NCI-H1436 (cell line): ENCODE measurements around the gene ACSL4.
"Not testable (repeated sequence)": the region's sequence is repeated elsewhere in the genome, so short reads cannot be mapped to it uniquely, and the experiment has no call there.

Experiments used
- DNase-seq: peaks from one replicate; lab custom pipeline; 2025; lab: John Stamatoyannopoulos, UW

Gene ACSL4

DNA sequence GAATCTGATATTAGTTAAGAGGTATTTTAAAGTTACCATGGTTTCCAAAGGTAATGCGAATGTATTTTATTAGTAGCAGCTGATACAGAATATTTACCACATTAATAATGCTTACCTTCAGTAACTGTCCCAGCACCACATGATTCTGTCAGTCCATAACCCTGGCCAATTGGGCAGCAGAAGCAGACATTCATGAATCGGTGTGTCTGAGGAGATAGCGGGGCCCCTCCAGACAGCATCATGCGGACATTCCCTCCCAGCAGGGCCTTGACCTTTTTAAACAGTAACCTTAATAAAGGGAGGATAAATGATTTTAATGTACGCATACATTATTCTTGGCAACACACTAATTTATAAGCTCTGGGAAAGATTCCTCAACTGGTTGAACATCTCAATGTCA is 65.1 kb downstream of the ACSL4 start:
- no peak for DNase-seq

- DNase-seq, result no peak
Observed at GRCh38 chrX:109660435-109661143, 72.5 kb downstream of the ACSL4 start.

- no peak for DNase-seq
Observed at GRCh38 chrX:109658391-109658790, 74.7 kb downstream of the ACSL4 start.

DNA sequence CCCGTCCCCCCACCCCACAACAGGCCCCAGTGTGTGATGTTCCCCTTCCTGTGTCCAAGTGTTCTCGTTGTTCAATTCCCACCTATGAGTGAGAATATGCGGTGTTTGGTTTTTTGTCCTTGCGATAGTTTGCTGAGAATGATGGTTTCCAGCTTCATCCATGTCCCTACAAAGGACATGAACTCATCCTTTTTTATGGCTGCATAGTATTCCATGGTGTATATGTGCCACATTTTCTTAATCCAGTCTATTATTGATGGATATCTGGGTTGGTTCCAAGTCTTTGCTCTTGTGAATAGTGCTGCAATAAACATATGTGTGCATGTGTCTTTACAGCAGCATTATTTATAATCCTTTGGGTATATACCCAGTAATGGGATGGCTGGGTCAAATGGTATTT is 75.7 kb downstream of the ACSL4 start:
- not testable (repeated sequence) for DNase-seq

DNA sequence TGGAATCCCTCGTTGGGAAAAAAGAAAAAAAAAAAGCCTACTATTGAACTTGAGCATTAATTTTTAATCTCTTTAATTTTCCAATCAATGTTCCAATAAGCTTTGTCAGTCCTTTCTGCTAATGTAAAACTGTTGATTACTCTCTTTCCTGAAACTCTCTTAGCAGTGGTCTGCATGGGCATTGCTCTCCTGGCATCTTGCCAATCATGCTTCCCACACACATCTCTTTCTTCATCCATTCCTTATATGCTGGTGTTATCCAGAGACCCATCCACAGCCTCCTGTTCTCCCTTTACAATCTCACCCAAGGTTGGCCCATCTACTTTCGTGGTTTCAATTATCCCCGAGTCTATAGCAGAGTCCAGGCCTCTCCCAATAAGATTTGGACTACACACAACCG is 76.3 kb downstream of the ACSL4 start:
- no peak for DNase-seq

- no peak for DNase-seq
Observed at GRCh38 chrX:109655502-109656201, 77.4 kb downstream of the ACSL4 start.

DNA sequence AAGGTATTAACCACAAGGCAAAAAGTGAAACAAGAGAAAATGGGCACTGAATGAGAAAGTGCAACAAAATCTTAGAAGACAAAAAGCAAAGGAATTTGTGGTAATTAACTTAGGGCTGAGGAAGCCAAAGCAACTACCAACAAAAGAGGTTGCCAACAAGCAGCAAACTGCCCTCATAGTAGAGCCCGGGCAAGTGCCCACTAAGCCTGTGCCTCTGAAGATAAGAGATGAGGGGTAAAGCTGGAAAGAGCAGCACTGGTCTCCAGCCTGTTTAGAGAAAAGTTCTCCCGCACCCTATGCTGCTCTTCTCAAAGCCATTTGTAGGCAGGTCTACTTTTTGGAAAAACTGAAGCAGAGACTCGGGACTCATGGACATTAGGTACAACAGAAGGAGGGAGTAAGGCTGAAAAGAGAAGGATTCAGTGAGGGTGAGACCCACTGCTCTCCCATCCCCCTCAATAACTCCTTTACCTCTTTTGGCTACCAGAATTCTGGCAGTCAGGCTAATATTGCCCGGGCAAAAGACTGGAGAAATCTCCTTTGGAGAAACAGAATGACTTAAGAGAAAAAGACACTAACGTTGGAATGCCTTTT is 78.4 kb downstream of the ACSL4 start:
- DNase-seq, result no peak

- not testable (repeated sequence) for DNase-seq
Observed at GRCh38 chrX:109644671-109645070, 88.4 kb downstream of the ACSL4 start.

DNA sequence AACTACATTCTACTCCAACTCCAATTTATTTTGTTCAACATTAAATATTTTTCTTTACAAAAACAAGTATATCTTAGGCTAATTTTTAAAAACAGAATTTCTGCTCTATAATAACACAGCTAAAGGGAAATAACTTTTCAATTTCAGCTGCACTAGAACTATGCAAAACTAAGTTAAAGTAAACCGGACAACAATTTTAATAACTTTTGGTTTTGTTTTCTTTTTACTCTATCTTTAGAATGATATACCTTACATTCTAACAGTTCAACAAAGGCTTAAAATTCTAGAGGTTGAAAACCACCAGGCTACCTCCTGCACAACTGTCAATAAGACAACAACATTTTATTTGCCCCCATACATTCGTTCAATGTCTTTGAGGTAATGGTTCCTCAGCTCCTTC is 89.4 kb downstream of the ACSL4 start:
- no peak for DNase-seq

DNA sequence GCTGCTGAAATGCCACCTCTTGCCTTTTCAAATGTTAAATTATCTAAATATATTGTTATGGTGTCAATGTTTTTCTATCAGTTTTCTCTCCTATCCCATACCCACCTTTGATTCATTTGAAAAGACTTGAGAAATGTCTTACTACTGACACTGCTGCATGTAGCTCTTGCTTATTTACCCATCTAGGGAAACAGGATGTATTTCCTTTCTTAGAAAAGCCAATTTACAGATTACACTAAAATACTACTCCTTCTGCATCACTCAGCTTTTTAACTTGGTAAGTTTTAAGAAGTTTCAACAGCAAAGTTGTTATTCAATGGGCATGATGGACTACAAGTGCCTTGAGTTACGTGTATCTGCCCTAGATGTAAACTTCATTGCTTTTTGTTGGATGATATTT is 94.9 kb downstream of the ACSL4 start:
- DNase-seq, result no peak

GRCh38 chrX:109637477-109637876 is 95.6 kb downstream of the ACSL4 start:
- not testable (repeated sequence) for DNase-seq

GRCh38 chrX:109635146-109635545 is 97.9 kb downstream of the ACSL4 start:
- no peak for DNase-seq

DNA sequence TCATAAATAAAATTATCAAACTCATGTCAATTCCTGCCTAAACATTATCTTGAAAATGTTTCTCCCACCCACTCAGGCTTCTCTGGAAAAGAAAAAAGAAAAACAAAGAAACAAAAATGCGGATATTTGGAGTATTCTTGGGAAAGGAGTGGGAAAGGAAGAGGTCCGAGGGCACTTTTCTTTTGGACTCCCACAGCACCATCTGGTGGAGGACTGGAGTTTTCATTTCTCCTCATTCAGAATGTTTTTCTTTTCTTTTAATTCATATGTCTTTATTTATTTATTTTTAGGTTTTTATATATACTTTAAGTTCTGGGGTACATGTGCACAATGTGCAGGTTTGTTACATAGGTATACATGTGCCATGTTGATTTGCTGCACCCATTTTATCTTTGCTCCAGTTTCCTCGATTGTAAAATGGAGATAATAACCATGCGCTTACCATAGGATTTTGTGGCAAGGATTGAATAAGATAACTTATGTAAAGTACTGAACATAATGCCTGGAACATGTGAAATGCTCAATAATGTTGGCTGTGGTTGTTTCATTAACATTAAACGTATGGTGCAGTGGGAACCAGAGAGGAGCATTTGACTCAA is 100.1 kb downstream of the ACSL4 start:
- no peak for DNase-seq

- no peak for DNase-seq
Observed at GRCh38 chrX:109629310-109629709, 103.7 kb downstream of the ACSL4 start.

DNA sequence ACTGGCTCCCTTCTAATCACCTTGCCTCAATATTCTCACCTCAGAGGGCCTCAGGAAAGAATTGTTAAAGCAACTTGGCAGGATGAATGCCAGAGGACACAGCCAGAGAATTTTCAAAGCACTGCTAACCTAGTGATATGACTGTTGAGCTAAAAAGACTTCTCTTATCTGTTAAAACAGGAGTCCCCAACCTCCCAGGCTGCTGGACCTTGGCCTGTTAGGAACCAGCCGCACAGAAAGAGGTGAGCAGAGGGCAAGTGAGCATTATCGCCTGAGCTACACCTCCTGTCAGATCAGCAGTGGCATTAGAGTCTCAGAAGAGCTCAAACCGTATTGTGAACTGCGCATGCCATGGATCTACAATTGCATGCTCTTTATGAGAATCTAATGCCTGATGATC is 106.4 kb downstream of the ACSL4 start:
- no peak for DNase-seq

DNA sequence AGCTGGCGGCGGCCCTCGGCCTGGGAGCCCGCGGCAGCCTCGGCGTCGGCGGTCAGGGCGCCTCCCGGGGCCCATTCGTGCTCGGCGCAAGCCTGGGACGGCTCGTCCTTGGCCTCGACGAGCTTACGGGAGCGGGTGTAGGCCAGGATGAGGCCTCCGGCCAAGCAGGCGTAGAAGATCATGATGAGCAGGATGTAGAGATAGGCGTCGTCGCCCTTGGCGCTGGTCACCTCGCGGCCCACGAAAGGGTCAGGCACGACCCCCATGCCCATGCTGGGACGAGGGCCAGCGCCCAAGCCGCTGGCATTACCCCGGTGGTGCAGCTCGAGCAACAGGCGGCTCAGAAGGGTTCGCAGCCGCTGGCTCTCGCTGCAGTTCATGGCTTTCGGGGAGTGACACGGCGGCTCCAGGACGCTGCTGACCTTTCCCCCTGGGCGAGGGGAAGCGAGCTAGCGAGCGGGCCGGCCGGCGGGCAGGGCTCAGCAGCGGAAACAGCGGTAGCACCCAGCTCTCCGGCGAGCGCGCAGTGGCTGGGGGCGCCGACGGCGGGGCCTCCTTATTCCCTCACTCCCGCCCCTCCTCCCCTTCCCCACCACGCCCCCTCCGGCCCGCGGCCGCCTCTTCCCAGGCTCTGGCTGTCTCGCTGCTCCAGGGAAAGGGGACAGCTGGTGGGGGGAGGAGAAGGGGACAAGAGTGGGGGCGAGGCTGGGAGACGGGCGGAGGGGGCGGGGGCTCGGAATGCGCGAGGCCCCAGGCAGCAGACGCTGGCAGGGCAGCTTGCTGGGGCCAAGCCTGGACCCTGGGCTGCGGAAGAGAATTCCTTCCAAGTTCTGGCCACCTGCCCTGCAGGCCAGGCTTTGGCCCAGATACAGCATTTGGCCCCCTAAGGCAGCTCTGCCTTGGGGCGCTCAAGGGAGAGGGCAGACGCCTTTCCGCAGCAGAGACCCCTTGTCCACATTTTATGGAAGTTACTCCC is 108.1 kb downstream of the ACSL4 start, which contains the start of gene KCNE5:
TSS of gene KCNE5 (minus strand) at position 532 of the 976 bp plus-strand sequence. CDS start at position 380, 152 bp downstream.
- no peak for DNase-seq

DNA sequence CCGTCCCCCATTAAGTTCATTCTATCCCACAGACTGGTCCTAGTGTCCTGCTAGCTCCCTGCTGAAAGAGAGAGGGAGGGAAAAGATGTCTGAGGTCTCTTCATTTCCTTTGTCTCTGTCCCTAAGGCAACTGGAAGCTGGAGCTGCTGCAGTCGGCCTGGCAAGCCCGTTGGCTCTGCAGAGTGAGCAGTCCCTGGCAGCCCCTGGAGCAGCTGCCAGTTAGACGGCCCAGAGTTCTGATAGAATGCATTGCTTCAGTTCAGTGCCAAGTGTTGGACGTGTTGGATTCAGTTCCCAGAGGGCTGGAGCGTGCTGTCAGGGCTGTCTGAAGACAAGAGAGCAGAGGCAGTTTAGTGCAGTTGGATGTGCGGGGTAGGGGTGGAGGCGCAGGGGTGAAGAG is 109.1 kb downstream of the ACSL4 start:
- no peak for DNase-seq

DNA sequence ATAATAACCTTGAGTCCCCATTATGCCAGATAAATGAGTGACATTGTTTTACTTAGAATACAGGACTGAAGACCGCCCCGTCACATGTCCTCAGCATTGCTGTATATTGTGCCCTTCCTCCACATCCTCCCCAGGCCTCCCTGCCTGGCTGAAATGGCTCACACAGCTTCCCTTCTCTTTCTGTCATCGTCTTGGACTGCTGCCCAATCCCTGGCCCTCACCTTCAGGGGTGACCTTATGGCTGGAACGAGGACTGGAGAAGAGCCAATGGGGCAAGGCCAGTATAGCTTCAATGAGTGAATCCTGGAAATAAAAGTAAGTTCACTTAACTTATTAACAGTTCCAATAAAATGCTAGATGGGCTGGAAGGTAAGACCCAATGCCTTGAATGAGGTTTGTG is 110.8 kb downstream of the ACSL4 start:
- no peak for DNase-seq

DNA sequence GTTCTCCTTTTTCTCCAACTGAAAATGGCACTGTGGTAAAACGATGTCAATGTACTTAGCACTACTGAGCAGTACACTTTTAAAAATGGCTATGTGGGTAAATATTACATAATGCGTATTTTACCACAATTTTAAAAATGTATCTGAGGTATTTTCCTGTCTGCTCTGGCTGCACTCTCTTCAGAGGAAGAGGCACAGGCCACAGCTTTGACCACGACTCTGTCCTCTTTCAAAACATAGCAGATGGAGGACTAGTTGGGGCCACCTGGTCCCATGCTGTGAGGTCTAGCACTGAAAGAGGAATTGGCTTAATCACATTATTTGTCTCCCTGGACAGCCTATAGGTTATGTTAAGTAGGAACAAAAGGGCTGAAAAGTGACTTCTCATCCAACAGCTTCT is 113.3 kb downstream of the ACSL4 start:
- no peak for DNase-seq

GRCh38 chrX:109614951-109615350 is 118.1 kb downstream of the ACSL4 start:
- DNase-seq, result no peak

DNA sequence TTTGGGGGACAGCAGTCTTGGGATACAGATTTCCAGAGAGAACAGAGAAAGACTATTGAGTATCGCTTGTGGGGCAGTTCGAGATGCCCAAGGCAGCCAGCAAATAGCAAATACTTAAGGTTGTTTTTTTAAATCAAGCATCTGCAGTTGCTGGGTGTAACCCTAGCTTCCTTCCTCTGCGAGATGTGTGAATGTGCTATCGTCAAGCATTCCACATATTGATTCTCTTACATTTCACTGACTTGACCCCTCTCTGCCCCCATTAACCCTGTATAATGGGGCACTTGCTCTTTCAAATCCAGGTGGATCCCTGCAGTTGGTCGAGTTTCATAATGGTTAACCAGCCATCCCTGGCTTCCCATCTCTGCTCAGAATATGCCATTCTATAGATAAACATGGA is 131.6 kb downstream of the ACSL4 start:
- DNase-seq, result no peak

GRCh38 chrX:109600237-109600651 is 132.8 kb downstream of the ACSL4 start:
- no peak for DNase-seq
